ENCODE data around the gene ZNF23. TPM values are rescaled to one million over a fixed set of nuclear protein-coding genes. Genes with fewer than 3 reads are reported as not detected.

The ZNF23 gene
- total RNA-seq, 2 donors from 2014 or later: 4.4 to 5.3 TPM

GRCh38 chr16:71425746-71426068, 36.3 kb downstream of the ZNF23 start:
- TF ChIP-seq CTCF (IDR thresholded peaks at IDR 0.05) (no peak), POLR2A (IDR thresholded peaks at IDR 0.05) (no peak)
- peak; percentile 12 for ATAC-seq
- Histone ChIP-seq H3K27ac (no peak overlapping the region), H3K9me3 (no peaks in the 10 kb centered on the region), H3K27me3 (no peaks in the 10 kb centered on the region), H3K4me3 (no peak overlapping the region), H3K36me3 (replicated peaks in 1 of 2; ENCODE audit: insufficient read depth in 1 of 2, low read depth in 2 of 2) (no peaks in the 10 kb centered on the region), H3K4me1 (no peaks in the 10 kb centered on the region)
- no peak for DNase-seq
- WGBS, 2 donors: 8 to 16% methylated on average over 16 of the region's 18 CpGs
- intact Hi-C loops (cut with DNase I): no loop called here

- no peak overlapping the region for H3K27ac ChIP-seq
- no peaks in the 10 kb centered on the region for H3K4me1 ChIP-seq
- H3K27me3 ChIP-seq: no peaks in the 10 kb centered on the region
- no peak overlapping the region for H3K4me3 ChIP-seq
- DNase-seq (no peak), ATAC-seq (no peak)
- intact Hi-C loops (cut with DNase I): no loop called here
- no peaks in the 10 kb centered on the region for H3K9me3 ChIP-seq
- TF ChIP-seq CTCF (IDR thresholded peaks at IDR 0.05) (no peak), POLR2A (IDR thresholded peaks at IDR 0.05) (no peak)
- H3K36me3 ChIP-seq (replicated peaks in 1 of 2; ENCODE audit: insufficient read depth in 1 of 2, low read depth in 2 of 2): no peaks in the 10 kb centered on the region
- WGBS, 2 donors: 41 to 49% methylated on average over 2 to 6 of the region's 6 CpGs
Observed at GRCh38 chr16:71424626-71425025, 37.4 kb downstream of the ZNF23 start.

- 65 to 74% methylated on average over 7 of the region's 7 CpGs for WGBS, 2 donors
- ATAC-seq (no peak), DNase-seq (no peak)
- no peaks in the 10 kb centered on the region for H3K4me1 ChIP-seq
- no peak for TF ChIP-seq CTCF (IDR thresholded peaks at IDR 0.05)
- no peak for TF ChIP-seq POLR2A (IDR thresholded peaks at IDR 0.05)
- no peak overlapping the region for H3K27ac ChIP-seq
- H3K4me3 ChIP-seq: no peak overlapping the region
- intact Hi-C loops (cut with DNase I): no loop called here
- H3K9me3 ChIP-seq: no peaks in the 10 kb centered on the region
- H3K27me3 ChIP-seq: no peaks in the 10 kb centered on the region
- H3K36me3 ChIP-seq (replicated peaks in 1 of 2; ENCODE audit: insufficient read depth in 1 of 2, low read depth in 2 of 2): no peaks in the 10 kb centered on the region
Observed at GRCh38 chr16:71423865-71424264, 38.2 kb downstream of the ZNF23 start.

GRCh38 chr16:71423016-71423415, 39.0 kb downstream of the ZNF23 start:
- Histone ChIP-seq H3K9me3 (no peaks in the 10 kb centered on the region), H3K4me3 (no peak overlapping the region), H3K4me1 (no peaks in the 10 kb centered on the region), H3K36me3 (replicated peaks in 1 of 2; ENCODE audit: insufficient read depth in 1 of 2, low read depth in 2 of 2) (no peaks in the 10 kb centered on the region), H3K27me3 (no peaks in the 10 kb centered on the region), H3K27ac (no peak overlapping the region)
- TF ChIP-seq POLR2A (IDR thresholded peaks at IDR 0.05) (no peak), CTCF (IDR thresholded peaks at IDR 0.05) (no peak)
- DNase-seq: no peak
- intact Hi-C loops (cut with DNase I): no loop called here
- no peak for ATAC-seq
- 61% methylated on average over 2 of the region's 2 CpGs for WGBS, 2 donors

- H3K4me3 ChIP-seq: no peak overlapping the region
- ATAC-seq (no peak), DNase-seq (peak in 3 of 4 donors; percentile 20 to 33 (median 26))
- H3K9me3 ChIP-seq: no peaks in the 10 kb centered on the region
- no peaks in the 10 kb centered on the region for H3K4me1 ChIP-seq
- 43 to 86% methylated on average over 2 to 4 of the region's 4 CpGs for WGBS, 2 donors
- TF ChIP-seq CTCF (IDR thresholded peaks at IDR 0.05) (peak in 6 of 7 experiments; percentile 9 to 26 (median 24)), POLR2A (IDR thresholded peaks at IDR 0.05) (no peak)
- no peaks in the 10 kb centered on the region for H3K27me3 ChIP-seq
- intact Hi-C loops (cut with DNase I): no loop called here
- H3K27ac ChIP-seq: no peak overlapping the region
- H3K36me3 ChIP-seq (replicated peaks in 1 of 2; ENCODE audit: insufficient read depth in 1 of 2, low read depth in 2 of 2): no peaks in the 10 kb centered on the region
Observed at GRCh38 chr16:71421911-71422310, 40.1 kb downstream of the ZNF23 start.

Measured in body of pancreas (tissue), 4 donors.